Body of pancreas (tissue), 4 donors: Measurements from ENCODE around the gene IL2RA.

Source experiments
- CTCF ChIP-seq, 7 experiments: fragments of 450-650 bp in 4 of 7; fragments of 200-600 bp in 3 of 7; sonication (generic) in 3 of 7; IDR thresholded peaks; one replicate each; pipeline ENCODE4 v1.5.1; 2016 to 2019; ENCODE audit warnings: antibody characterized with exemption in 7 of 7
- POLR2A ChIP-seq, 3 donors: fragments of 450-650 bp; IDR thresholded peaks; one replicate each; pipeline ENCODE4 v1.6.1; 2016; ENCODE audit warnings: antibody characterized with exemption in 3 of 3, mild to moderate bottlenecking in 2 of 3

DNA sequence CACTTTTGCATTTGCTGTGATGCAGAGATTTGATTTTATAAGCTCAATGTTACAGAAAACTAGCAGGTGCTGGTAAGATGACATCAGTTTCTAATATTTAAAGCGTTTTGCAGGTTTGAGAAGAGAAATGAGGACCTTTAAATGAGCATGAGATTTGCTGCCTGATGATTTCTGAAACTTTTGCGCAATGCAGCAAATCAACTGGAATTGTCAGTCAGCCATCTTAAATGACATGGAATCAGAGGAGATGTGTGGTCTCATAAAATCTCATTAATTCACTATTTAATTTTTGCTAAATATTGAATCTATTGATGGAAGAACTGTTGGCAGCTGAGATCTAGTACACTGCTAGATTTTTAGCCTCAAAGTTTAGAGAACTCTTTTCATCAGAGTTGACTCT, 30.6 kb upstream of the IL2RA start:
- TF ChIP-seq CTCF (IDR thresholded peaks at IDR 0.05): no peak
- TF ChIP-seq POLR2A (IDR thresholded peaks at IDR 0.05): no peak
